NCI-H460 (cell line): Measurements from ENCODE around the gene KRTAP4-12. TPM values are rescaled to one million over a fixed set of nuclear protein-coding genes. Genes with fewer than 3 reads are reported as not detected.
"Not testable (repeated sequence)": the region's sequence is repeated elsewhere in the genome, so short reads cannot be mapped to it uniquely, and the experiment has no call there.

Experiments
- DNase-seq: peaks from one replicate; pipeline ENCODE4 v3.0.0-alpha.2; 2016; ENCODE audit warnings: low read depth; ENCODE audit errors: extremely low read depth
- polyA plus RNA-seq: library from polyadenylated mRNA; depleted of rRNA; stranded (reverse); fragments of >200 nt; gene quantifications from 2 replicates; pipeline ENCODE4 v1.2.3, GENCODE V29; 2014; cell fraction: nucleus; rRNA removed
- total RNA-seq: library from RNA; depleted of rRNA; stranded (reverse); fragments of >200 nt; shearing (Covaris generic); gene quantifications from 2 replicates; pipeline ENCODE4 v1.2.3, GENCODE V29; 2014; rRNA removed

Gene KRTAP4-12
- total RNA-seq, result not detected in 2 replicates
- not detected in 2 replicates for polyA plus RNA-seq

GRCh38 chr17:41123991-41124371, at the start of gene KRTAP4-12:
Gene KRTAP4-12 (minus strand): TSS chr17:41124182. CDS start chr17:41124122, 60 bp downstream.
- DNase-seq, result not testable (repeated sequence)

- DNase-seq, result no peak
Observed at GRCh38 chr17:41171886-41172285, 47.9 kb upstream of the KRTAP4-12 start.

GRCh38 chr17:41168121-41168520, 44.1 kb upstream of the KRTAP4-12 start, which contains the start of gene KRTAP4-3:
Gene KRTAP4-3 (minus strand): TSS chr17:41168221. CDS start chr17:41168172, 49 bp downstream.
- DNase-seq, result no peak

- DNase-seq, result no peak
Observed at GRCh38 chr17:41167561-41167960, 43.6 kb upstream of the KRTAP4-12 start.

GRCh38 chr17:41163828-41164227, 39.8 kb upstream of the KRTAP4-12 start:
- DNase-seq, result no peak

- no peak for DNase-seq
Observed at GRCh38 chr17:41160648-41161047, 36.7 kb upstream of the KRTAP4-12 start, which contains the start of gene KRTAP4-4. Gene KRTAP4-4 (minus strand): TSS chr17:41160748. CDS start chr17:41160691, 57 bp downstream.

- not testable (repeated sequence) for DNase-seq
Observed at GRCh38 chr17:41160190-41160589, 36.2 kb upstream of the KRTAP4-12 start.

- DNase-seq, result no peak
Observed at GRCh38 chr17:41153856-41154255, 29.9 kb upstream of the KRTAP4-12 start.

- DNase-seq, result no peak
Observed at GRCh38 chr17:41151525-41151924, 27.5 kb upstream of the KRTAP4-12 start.

- no peak for DNase-seq
Observed at GRCh38 chr17:41150026-41150425, 26.0 kb upstream of the KRTAP4-12 start.

- DNase-seq, result no peak
Observed at GRCh38 chr17:41149652-41149985, 25.6 kb upstream of the KRTAP4-12 start, which contains the start of gene KRTAP4-5. Gene KRTAP4-5 (minus strand): TSS chr17:41149825. CDS start chr17:41149767, 58 bp downstream.

GRCh38 chr17:41148971-41149651, 25.1 kb upstream of the KRTAP4-12 start:
- not testable (repeated sequence) for DNase-seq

- DNase-seq, result no peak
Observed at GRCh38 chr17:41147531-41148204, 23.7 kb upstream of the KRTAP4-12 start.

GRCh38 chr17:41145261-41145660, 21.3 kb upstream of the KRTAP4-12 start:
- DNase-seq, result no peak

GRCh38 chr17:41144846-41145245, 20.9 kb upstream of the KRTAP4-12 start:
- DNase-seq, result no peak

GRCh38 chr17:41141361-41141760, 17.4 kb upstream of the KRTAP4-12 start:
- DNase-seq, result no peak

GRCh38 chr17:41140360-41141131, 16.6 kb upstream of the KRTAP4-12 start, which contains the start of gene KRTAP4-6:
Gene KRTAP4-6 (minus strand): TSS chr17:41140544. CDS start chr17:41140487, 57 bp downstream.
- no peak for DNase-seq

- not testable (repeated sequence) for DNase-seq
Observed at GRCh38 chr17:41139865-41140264, 15.9 kb upstream of the KRTAP4-12 start.

GRCh38 chr17:41133880-41134735, 10.1 kb upstream of the KRTAP4-12 start:
- DNase-seq, result no peak

- DNase-seq, result no peak
Observed at GRCh38 chr17:41131979-41132378, 8.0 kb upstream of the KRTAP4-12 start.
